Amniotic stem cell (primary cell): ENCODE data around the gene LHX3.

Experiments
- DNase-seq: peaks from one replicate; lab custom pipeline; 2025; lab: John Stamatoyannopoulos, UW

Gene LHX3

GRCh38 chr9:136177224-136177623 lies 27.7 kb downstream of the LHX3 start:
- no peak for DNase-seq

- no peak for DNase-seq
These were observed 29.2 kb downstream of the LHX3 start for GRCh38 chr9:136175616-136176197.

GRCh38 chr9:136174779-136175615 lies 29.9 kb downstream of the LHX3 start:
- no peak for DNase-seq

- no peak for DNase-seq
These were observed 31.2 kb downstream of the LHX3 start for GRCh38 chr9:136173648-136174290.

GRCh38 chr9:136172412-136173079 lies 32.4 kb downstream of the LHX3 start:
- no peak for DNase-seq

- no peak for DNase-seq
These were observed 33.0 kb downstream of the LHX3 start for GRCh38 chr9:136171801-136172411.

- no peak for DNase-seq
These were observed 33.7 kb downstream of the LHX3 start for GRCh38 chr9:136171009-136171800.

GRCh38 chr9:136170006-136170901 lies 34.7 kb downstream of the LHX3 start:
- no peak for DNase-seq

GRCh38 chr9:136169495-136169894 lies 35.4 kb downstream of the LHX3 start:
- no peak for DNase-seq

GRCh38 chr9:136163248-136163850 lies 41.6 kb downstream of the LHX3 start:
- DNase-seq = no peak

GRCh38 chr9:136160995-136161610 lies 43.8 kb downstream of the LHX3 start:
- DNase-seq = no peak

GRCh38 chr9:136160381-136160841 lies 44.5 kb downstream of the LHX3 start:
- DNase-seq = no peak

GRCh38 chr9:136159851-136160250 lies 45.1 kb downstream of the LHX3 start:
- no peak for DNase-seq

GRCh38 chr9:136157477-136158265 lies 47.3 kb downstream of the LHX3 start:
- no peak for DNase-seq

GRCh38 chr9:136156209-136157120 lies 48.5 kb downstream of the LHX3 start:
- no peak for DNase-seq

GRCh38 chr9:136155576-136155975 lies 49.4 kb downstream of the LHX3 start:
- DNase-seq = no peak

GRCh38 chr9:136154943-136155342 lies 50.0 kb downstream of the LHX3 start:
- DNase-seq = no peak
